H1 (cell line): ENCODE data around the gene TRAF3IP1.

Experiments used
- CEBPB ChIP-seq: IDR thresholded peaks from 2 replicates; pipeline ENCODE4 v1.6.1; 2012; ENCODE audit warnings: low read depth, low read length
- CHD1 ChIP-seq: IDR thresholded peaks from 2 replicates; pipeline ENCODE4 v1.6.1; 2012; ENCODE audit warnings: low read depth, low read length, improper control_type of control experiment
- CREB1 ChIP-seq: IDR thresholded peaks from 2 replicates; pipeline ENCODE4 v1.6.1; 2012; ENCODE audit warnings: inconsistent platforms
- CTCF ChIP-seq, 3 experiments: IDR thresholded peaks; 1 replicate in 2 of 3; 2 replicates in 1 of 3; pipeline versions ENCODE4 v1.5.1 to v1.6.1; 2011; ENCODE audit warnings: low read length in 3 of 3, mild to moderate bottlenecking in 3 of 3, inconsistent platforms in 2 of 3, low read depth in 1 of 3, moderate library complexity in 1 of 3; ENCODE audit not compliant: insufficient read depth in 1 of 3; ENCODE audit errors: control extremely low read depth in 1 of 3
- JUN ChIP-seq: IDR thresholded peaks from 2 replicates; pipeline ENCODE4 v1.6.1; 2011; ENCODE audit warnings: low read depth, mild to moderate bottlenecking, improper control_type of control experiment, low read length
- JUND ChIP-seq: IDR thresholded peaks from 2 replicates; pipeline ENCODE4 v1.6.1; 2011; ENCODE audit warnings: mild to moderate bottlenecking, improper control_type of control experiment, low read length
- MAX ChIP-seq: IDR thresholded peaks from 2 replicates; pipeline ENCODE4 v1.6.1; 2012; ENCODE audit warnings: inconsistent platforms
- POLR2A ChIP-seq, 2 experiments: IDR thresholded peaks; 1 replicate in 1 of 2; 2 replicates in 1 of 2; pipeline ENCODE4 v1.6.1; 2011; ENCODE audit warnings: low read depth in 2 of 2, low read length in 2 of 2, mild to moderate bottlenecking in 2 of 2; ENCODE audit errors: control extremely low read depth in 1 of 2
- TF ChIP-seq, protein P1 (sequence below): IDR thresholded peaks from 2 replicates; pipeline ENCODE4 v1.6.1; 2011; ENCODE audit warnings: low read length, improper control_type of control experiment

DNA sequence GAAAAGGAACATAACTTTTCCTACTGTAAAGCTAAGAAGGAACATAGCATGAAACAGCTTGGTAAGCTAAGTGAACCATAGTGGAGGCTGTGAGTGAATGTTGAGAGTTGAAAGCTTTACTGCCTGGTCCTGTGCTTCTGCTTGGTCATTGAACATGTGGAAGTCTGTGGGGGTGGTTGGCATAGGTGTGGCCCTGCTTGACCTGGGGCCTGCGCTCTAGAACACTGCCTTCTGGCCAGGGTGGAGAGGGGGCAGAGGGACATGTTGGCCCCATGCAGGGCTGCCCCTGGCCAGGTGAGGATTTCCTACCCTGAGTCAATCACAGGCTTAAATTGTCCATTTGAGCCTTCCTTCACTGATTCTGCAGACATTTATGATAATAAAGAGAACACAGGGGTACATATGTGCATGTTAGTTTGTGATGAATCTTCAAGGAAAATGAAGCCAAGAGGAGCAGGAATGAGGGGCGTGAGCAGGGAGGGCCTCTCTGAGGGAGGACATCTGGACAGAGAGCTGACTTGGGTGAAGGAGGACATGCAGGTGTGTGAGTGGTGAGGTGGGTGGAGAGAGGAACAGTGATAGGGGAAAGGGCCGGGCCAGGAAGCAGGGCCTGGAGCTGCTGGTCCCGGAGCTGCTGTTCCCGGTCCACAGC lies 16.6 kb downstream of the TRAF3IP1 start:
- no peak for TF ChIP-seq CTCF (IDR thresholded peaks at IDR 0.05; ENCODE audit: control extremely low read depth in 1 of 3, insufficient read depth in 1 of 3, low read depth in 1 of 3, low read length in 3 of 3)
- TF ChIP-seq JUND = no peak
- no peak for TF ChIP-seq MAX
- no peak for TF ChIP-seq JUN
- TF ChIP-seq, protein P1, sequence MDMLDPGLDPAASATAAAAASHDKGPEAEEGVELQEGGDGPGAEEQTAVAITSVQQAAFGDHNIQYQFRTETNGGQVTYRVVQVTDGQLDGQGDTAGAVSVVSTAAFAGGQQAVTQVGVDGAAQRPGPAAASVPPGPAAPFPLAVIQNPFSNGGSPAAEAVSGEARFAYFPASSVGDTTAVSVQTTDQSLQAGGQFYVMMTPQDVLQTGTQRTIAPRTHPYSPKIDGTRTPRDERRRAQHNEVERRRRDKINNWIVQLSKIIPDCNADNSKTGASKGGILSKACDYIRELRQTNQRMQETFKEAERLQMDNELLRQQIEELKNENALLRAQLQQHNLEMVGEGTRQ = no peak
- no peak for TF ChIP-seq POLR2A (IDR thresholded peaks at IDR 0.05; ENCODE audit: control extremely low read depth in 1 of 2, low read depth in 2 of 2, low read length in 2 of 2)
- TF ChIP-seq CEBPB = no peak
- TF ChIP-seq CHD1 = no peak
- no peak for TF ChIP-seq CREB1
